Left ventricle myocardium superior (tissue), 1 donor: Measurements from ENCODE around the gene SPATA31D4. TPM values are rescaled to one million over a fixed set of nuclear protein-coding genes. Genes with fewer than 3 reads are reported as not detected.
A peak's percentile ranks its signal among the peaks of the same experiment; 100 is the strongest.

Source experiments
- ATAC-seq: fragments of 200-7000 bp; cut with Tn5 transposase; one replicate; pipeline ENCODE4 v1.9.1; 2020; ENCODE audit warnings: mild to moderate bottlenecking, moderate library complexity
- DNase-seq: peaks from one replicate; pipeline ENCODE4 v3.0.0-alpha.2; 2020
- intact Hi-C: fragments of 100-400 bp; cut with micrococcal nuclease; formaldehyde crosslinking; loops from one replicate; pipeline ENCODE4 v1.11.0; 2022
- total RNA-seq: library from RNA; stranded (reverse); fragmentation: NEBNext Ultra II Directional; extraction: Animal tissue kit (Norgen Biotek cat#: 25700); gene quantifications from one replicate; pipeline ENCODE4 v1.2.1, GENCODE V29; 2021
- donor health status: DM: no; HTN: yes; CAD: no; lungs with severe emphysema.

SPATA31D4 gene
- total RNA-seq, 1 donor from 2014 or later = not detected

- DNase-seq (no peak), ATAC-seq (no peak)
- intact Hi-C loops = no loop called here
These were observed 24.9 kb downstream of the SPATA31D4 start for GRCh38 chr9:81953096-81953495.

GRCh38 chr9:81955625-81956024 is 27.4 kb downstream of the SPATA31D4 start:
- no peak for ATAC-seq
- no peak for DNase-seq
- intact Hi-C loops = no loop called here

GRCh38 chr9:81964218-81965171 is 36.3 kb downstream of the SPATA31D4 start:
- ATAC-seq = no peak
- intact Hi-C loops = no loop called here
- DNase-seq = no peak

- no peak for ATAC-seq
- intact Hi-C loops = no loop called here
- DNase-seq = no peak
These were observed 39.8 kb downstream of the SPATA31D4 start for GRCh38 chr9:81968026-81968425.

GRCh38 chr9:81969971-81970370 is 41.7 kb downstream of the SPATA31D4 start:
- no peak for ATAC-seq
- no peak for DNase-seq
- intact Hi-C loops = no loop called here

GRCh38 chr9:81971727-81972126 is 43.5 kb downstream of the SPATA31D4 start:
- DNase-seq (no peak), ATAC-seq (no peak)
- intact Hi-C loops = no loop called here

- ATAC-seq (peak; percentile 49), DNase-seq (no peak)
- intact Hi-C loops = no loop called here
These were observed 46.5 kb downstream of the SPATA31D4 start for GRCh38 chr9:81974764-81975163.

- intact Hi-C loops = no loop called here
- no peak for ATAC-seq
These were observed 48.1 kb downstream of the SPATA31D4 start for GRCh38 chr9:81976351-81976750.

GRCh38 chr9:81979196-81979595 is 51.0 kb downstream of the SPATA31D4 start:
- DNase-seq (no peak), ATAC-seq (no peak)
- intact Hi-C loops = no loop called here

More at GRCh38 chr9:81976351-81976750, 48.1 kb downstream of the SPATA31D4 start:
- DNase-seq = no peak

- ATAC-seq = no peak
- DNase-seq = no peak
- intact Hi-C loops = no loop called here
These were observed 52.3 kb downstream of the SPATA31D4 start for GRCh38 chr9:81980568-81980967.

GRCh38 chr9:81981883-81982282 is 53.7 kb downstream of the SPATA31D4 start:
- DNase-seq = no peak
- intact Hi-C loops = no loop called here

More at GRCh38 chr9:81981883-81982282, 53.7 kb downstream of the SPATA31D4 start:
- no peak for ATAC-seq

Other genes with a start within 250 kb of the SPATA31D4 start
- 10.2 TPM for gene TLE1, start 238.9 kb upstream of the SPATA31D4 start, total RNA-seq
- not detected for gene SPATA31D3, start 15.1 kb downstream of the SPATA31D4 start, total RNA-seq
- gene SPATA31D1, start 60.3 kb downstream of the SPATA31D4 start, total RNA-seq = not detected